ENCODE data around the gene TRIM8.

The TRIM8 gene

GRCh38 chr10:102705531-102705930, 61.3 kb downstream of the TRIM8 start:
- DNase-seq, result no peak

All from stimulated activated CD4-positive, alpha-beta T cell treated with anti-CD3 and anti-CD28 coated beads, Interleukin-12 subunit alpha, Interleukin-12 subunit beta, amount 100 ng/mL, for 4 hours (primary cell).